HG02759 (cell line): Measurements from ENCODE around the gene ZBTB22.
"Not testable (repeated sequence)": the region's sequence is repeated elsewhere in the genome, so short reads cannot be mapped to it uniquely, and the experiment has no call there.

ENCODE experiments used
- ATAC-seq: cut with Tn5 transposase; IDR thresholded peaks from one replicate; pipeline ENCODE4 v1.9.1; 2021; ENCODE audit warnings: mild to moderate bottlenecking, moderate library complexity; ENCODE audit not compliant: unreplicated experiment

ZBTB22 gene

DNA sequence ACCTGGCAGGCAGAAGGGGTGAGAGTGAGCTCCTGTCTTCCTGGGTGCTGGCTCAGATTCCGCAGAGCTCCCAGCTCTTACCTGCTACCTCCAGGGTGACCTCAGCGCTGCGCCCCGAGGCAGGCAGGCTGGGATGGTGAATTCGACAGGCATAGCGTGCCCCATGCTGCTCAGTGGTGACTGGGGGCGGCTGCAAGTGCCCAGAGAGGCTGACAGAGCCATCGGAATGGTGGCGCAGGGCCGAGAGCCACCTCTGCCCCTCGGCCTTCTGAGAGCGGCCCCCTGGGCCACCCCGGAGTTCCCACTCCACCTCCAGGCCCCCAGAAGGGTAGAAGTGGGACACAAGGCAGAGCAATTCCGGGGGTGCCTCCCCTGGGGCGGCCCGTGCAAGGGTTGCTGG lies 13.3 kb downstream of the ZBTB22 start:
- no peak for ATAC-seq

DNA sequence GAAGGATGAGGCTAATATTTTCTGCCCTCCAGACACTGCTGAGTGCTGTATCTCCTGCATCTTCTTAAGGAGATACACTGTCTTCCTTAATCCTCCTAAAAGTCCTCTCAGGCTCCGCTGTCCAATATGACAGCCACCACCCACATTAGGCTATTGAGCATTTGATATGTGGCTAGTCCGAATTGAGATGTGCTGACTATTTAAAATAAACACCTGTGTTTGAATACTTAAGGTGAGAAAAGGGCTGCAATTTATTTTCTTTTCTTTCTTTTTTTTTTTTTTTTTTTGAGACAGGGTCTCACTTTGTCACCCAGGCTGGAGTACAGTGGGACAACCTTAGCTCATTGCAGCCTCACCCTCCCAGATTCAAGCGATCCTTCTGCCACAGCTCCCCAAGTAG lies 15.7 kb downstream of the ZBTB22 start:
- no peak for ATAC-seq

DNA sequence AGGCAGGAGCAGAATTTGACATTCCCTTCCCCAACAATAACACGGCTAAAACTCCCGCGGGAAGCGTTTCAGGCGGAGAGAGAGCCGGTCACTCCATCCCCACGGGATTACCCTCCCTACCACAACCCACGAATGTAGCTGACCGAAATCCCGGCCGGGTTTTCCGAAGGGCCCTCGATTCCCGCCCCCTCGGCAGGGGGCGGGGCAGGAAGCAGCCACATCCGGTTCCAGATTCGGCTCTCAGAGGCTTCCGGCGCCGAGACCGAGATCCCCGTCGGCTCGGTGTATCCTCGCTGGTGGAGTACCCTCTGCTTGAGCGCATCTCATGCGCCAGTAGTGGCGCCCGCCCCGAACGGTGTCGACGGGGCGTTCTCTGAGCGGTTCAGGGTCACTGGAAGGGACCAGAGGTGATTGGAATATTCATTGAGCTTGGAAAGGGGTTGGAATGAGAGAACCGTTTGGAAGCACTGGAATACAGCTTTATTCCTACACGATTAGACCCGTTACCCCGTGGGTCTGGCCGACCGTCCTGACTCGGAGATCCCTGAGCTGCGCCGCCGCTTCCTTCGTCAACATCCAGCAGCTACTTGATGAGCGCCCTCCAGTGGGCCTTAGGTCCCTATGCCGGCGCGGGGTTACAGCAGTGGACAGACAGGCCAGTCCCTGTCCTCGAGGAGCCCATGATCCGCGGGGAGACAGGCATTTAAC lies 18.2 kb downstream of the ZBTB22 start:
- ATAC-seq: peak; percentile 76

DNA sequence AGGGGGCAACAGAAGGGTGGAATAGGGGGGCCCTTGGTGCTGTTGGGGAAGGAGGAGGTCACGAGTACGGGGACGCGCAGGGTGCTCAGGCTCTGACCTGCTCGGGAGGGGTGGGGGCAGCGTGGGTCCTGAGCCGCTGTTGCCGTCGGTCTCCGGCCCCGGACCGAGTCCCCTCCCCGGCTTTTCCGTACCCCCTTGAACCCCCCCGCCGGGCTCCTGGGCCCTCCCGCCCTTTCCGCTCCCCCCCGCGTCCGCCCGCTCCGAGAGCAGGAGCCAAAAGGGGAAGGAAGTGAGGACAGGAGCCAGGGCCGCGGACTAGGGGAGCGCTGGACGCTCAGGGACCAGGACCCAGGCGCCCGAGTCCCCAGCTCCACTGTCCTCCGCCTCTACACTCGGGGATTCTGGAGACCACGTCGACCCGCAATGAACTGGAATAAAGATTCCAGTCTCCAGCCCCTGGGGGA lies 18.7 kb downstream of the ZBTB22 start, which contains the start of gene RGL2:
TSS of gene RGL2 (minus strand) at position 170 of the 464 bp plus-strand sequence. CDS start 332 bp downstream, outside the sequence.
- peak; percentile 31 for ATAC-seq

DNA sequence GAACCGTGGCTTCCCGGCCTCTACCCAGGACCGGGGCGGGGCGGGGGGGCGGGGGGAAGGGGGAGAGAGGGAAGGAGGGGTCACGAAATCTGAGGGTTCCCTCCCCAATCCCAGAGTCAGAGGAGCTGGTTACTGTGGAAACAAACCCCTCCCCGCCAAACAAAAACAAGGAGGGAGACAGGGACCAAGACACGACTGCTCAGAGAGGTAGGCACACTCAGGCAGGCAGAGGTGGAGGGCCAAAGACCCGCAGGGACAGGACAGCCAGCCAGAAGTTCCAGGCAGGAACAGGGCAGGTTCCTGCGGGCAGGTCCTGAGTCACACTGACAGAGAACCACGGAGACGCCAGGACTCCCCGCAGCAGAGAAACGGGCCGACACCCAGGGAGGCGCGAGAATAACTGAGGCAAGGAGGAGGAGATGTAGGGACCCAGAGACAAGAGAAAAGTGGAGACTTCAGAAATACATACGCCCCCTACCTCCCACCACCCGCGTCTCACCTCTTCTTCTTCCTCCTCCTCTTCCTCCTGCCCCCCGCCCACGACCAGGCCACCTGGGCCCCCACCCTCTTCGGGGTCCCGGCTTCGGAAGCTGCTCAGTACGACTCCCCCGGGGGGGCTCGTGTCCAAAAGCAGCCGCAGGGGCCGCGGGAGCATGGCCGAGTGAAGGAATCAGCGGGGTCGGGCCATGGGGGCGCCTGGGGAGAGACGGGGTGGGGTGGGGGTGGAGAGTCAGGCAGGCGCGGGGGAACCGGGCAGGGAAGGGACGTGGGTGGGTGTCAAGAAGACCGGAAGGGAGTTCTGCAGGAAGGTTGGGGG lies 19.4 kb downstream of the ZBTB22 start:
- no peak for ATAC-seq

DNA sequence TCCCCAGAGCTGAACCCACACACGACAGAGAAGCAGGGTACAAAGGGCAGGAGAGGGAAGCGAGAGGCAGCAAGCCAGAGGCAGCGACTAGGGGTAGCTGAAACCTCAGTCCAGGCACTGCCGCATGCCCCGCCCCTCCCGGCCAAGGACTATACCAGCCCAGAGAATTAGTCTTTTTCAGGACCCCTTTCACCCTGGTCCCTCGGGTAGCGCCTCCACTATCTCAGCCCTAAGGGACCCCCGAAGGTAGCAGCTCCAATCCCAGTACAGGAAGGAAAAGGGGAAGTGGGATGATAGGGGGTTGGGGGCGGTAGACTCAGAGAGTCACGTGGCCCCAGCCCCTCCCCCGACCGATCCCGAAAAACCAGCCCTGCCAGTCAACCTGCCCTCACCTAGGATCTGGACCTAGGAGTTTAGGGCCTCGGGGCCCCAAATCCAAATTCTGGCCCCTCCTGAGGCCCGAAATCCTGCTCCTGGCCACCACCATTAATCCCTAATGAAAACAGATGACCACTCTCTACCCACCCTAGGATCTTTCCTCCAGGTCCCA lies 20.1 kb downstream of the ZBTB22 start:
- no peak for ATAC-seq

DNA sequence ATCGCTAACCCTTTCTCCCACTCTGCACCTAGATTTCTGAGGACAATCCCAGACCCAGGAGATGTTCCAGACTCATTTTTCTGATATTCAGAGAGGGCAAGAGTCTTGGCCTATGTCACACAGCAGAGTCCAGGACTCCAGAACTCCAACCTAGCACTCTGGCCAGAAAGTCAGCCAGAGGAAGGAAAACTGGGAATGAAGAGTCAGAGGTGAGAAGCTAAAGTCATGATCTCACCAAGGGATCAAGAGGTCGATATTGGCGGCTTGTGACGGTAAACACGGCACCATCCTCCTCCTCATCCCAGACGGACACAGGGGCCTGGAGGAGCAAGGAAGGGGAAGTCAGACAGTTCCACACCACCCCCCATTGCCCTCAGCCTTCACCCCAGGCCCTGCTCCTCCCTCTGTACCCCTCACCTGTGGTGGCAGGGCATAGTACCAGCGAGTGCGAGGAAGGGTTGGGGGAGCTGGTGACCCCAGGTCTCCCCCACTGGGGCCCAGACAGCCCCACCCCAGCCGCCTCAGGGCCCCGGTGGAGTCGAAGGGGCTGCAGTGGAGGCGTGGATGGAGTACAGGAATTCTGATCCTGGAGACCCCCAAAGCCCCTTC lies 20.6 kb downstream of the ZBTB22 start:
- ATAC-seq: no peak

DNA sequence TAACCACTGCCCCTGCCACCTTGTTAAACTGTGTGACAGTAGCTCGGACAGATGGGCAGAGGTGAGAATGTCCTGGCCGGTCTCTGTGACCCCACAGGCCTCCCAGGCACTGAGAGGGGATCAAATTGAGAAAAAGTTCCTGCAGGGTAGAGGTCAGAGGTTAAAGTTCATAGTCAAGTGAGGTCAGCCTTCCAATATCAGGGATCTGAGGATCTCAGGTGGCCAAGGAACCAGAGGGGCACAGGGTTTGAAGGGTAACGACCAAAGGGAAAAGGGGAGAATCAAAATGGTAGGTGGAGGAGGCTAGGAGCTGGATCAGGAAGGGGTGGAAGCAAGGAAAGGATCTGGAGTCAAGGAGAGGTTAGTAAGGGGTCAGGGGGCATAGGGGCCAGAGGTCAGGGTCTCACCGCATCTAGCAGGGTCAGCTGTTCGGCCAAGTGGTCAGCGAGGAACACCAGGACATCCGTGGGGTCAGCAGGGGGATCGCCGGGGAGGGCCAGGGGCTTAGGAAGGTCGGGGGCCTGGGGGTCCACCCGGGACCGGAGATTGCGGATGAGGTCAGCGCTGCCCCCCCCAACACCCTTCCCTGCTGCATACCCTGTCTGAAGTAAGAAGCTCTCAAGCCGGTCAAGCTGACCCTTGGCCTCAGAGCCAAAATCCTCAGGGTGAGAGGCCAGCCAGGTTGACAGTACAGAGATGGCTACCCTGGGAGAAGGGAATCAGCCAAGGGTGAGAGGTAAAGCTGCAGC lies 21.7 kb downstream of the ZBTB22 start:
- no peak for ATAC-seq

DNA sequence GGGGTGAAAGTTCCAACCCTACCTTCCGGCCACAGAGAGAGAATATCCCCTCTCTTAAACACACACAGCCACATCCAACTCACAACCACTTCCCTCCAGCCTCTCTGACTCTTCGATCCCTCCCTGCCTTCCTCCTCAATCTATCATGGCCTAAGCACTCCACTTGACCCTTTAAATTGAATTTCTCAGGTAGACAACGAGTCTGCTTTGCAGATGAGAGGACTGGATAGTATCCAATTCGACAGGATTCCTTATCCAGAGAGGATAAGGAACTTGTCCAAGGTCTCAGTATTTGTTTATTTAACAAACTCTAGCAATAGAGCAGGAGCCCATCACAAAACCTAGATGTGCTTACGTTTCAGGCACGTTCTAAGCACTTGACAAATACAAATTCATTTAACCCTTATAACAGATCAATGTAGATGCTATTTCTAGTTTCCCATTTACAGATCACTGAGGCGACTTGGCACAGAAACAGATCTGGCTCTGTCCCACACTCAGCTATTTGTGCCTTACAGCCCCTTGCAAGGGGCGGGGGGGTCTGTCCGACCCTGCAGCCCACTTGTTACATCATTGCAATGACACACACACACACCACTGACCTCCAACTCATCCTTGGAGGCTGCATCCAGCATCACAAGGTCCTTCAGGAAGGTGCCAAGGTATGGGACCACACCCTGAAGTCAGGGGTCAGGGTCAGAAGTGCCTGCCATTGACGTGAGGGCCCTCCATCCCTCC lies 23.3 kb downstream of the ZBTB22 start:
- ATAC-seq: no peak

DNA sequence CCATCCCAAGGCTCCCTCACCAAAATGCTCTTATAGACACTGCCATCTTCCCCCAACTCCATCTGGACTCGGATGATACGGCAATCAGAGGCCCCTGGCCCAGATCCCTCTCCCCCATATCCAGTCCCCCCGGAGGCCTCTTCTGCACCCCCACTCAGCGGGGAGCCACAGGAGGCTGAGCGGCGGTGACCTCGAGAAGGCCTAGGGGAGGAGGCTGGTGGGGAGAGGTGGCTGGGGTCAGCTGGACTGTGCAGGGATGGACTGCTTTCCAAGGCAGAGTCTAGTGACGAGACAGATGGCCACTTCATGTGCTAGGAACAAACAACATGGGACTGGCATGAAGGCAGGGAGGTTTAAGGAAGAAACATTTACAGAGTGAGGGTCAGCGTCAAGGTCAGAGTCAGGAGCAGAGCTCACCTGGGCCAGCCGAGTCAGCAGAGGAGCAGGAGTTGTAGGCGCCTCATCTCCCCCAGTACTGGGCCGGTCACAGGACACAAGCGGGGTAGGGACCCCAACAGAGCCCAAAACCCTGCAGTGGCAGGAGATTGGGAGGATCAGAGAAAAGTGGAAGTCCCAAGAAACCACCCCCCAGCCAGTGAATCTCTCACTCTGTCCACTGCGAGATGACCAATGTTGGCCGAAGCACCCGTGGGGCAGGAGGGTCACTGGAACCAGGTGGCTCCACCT lies 24.4 kb downstream of the ZBTB22 start:
- no peak for ATAC-seq

DNA sequence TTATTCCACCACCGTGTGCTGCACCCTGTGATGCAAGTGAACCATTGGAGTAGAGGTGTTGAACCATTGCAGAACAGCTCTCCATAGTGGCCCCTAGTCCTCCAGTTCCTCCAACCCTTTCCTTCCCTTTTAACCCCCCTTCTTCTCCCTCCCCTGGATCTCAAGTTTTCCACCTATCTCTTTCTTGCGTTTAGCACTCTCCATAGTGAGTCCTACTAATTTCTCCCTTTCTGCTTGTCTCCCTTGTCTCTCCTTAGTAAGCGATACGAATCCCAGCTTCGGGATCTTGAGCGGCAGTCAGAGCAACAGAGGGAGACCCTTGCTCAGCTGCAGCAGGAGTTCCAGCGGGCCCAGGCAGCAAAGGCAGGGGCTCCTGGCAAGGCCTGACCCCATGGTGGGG lies 27.1 kb downstream of the ZBTB22 start:
- ATAC-seq: no peak

DNA sequence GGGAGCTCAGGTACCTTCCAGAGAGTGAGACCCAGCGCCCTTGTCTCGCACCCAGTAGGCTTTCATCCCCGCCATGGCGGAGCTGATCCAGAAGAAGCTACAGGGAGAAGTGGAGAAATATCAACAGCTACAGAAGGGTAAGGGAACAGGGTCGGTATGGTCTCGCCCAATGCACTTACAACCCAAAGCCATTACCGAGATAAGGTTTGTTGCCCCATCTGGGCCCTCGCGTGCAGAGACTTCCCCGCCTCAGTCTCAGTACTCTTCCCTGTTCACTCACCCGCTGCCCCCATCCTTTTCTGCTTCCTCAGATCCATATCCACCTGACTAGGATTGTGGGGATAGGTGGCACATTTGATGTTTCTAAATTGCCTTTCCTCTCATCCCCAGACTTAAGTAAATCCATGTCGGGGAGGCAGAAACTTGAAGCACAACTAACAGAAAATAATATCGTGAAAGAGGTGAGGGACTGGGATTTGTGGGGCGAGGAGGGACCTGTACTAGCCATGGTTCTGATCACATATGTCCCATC lies 27.7 kb downstream of the ZBTB22 start:
- peak; percentile 14 for ATAC-seq

DNA sequence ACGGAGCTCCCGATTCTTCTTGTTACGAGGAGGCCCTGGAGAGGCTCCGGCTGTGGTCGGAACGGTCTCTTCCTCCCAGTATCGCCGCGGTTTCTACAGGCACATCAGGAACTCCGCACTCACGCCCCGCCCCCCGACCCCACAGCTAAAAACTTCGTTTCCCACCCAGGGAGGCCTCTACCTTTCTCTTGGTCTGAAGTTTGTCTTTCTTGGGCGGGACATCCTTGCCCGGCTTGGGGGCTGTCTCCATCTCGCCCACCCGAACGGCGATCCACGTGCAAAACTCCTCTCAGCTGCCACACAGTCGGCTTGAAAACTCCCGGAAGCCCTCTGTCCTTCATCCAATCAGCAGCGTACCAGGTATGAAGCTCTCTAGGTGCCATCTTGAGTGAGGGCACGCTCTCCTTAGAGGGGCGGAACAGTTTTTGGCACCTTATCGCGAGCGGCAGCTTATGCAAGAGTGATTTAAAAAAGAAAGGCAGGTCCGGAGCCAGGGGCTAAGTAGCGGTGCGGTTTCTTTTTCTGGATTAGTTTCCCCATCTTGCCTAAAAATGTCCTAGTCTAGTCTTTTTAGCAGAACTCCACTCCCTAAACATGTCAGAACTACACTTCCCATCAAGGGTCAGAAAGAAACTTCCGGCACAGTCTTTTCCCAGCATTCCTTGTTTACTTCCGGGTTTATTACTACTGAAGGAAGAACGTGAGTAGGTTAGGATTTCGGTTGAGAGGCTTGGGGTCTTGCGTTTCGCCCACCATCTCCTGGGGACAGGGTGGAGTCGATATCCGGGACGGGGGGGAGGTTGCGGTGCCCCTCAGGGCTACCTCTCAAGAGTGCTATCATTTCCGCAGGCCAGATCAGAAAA lies 28.4 kb downstream of the ZBTB22 start, which contains the start of the genes PFDN6 and WDR46:
TSS of gene PFDN6 (plus strand) at position 681 of the 863 bp plus-strand sequence. CDS start 256 bp downstream, outside the sequence.
TSS of gene WDR46 (minus strand) at position 319 of the 863 bp plus-strand sequence. CDS start at position 250, 69 bp downstream.
- ATAC-seq: peak; percentile 86

DNA sequence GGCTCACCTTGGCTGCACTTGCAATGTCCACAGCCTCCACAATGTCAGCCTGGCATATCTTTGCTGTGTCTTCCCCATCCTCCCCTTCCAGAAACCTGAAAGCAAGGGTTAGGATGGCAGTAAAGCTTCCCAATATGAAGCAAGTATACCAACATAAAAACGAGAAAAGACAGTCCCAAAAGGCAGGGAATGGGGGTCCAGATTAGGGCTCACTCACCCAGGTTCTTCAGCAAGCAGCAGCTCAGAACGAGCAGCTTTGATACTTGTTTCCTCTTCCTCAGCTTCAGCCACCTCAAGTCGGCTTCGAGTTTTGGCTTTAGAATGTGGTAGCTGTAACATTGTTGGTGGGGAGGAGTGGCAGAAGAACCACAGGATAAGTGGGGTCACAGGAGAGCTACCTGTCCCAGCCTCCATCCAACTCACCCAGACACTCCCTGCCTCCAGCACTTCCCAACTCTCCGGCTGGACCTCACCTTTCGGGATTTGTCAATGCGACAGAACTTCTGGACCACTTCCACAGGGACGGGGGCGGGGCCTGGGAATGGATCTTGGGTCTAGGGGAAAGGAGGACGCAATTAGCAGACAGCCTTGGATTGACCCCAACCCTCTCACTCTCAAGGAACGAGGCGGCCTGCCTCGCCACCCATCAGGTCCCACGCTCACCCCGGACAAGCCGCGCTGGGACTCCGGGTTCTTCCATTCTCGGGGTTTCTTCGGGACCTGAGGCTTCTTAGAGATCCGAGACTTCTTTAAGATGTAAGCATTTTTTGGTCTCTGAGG lies 29.2 kb downstream of the ZBTB22 start:
- ATAC-seq: no peak

DNA sequence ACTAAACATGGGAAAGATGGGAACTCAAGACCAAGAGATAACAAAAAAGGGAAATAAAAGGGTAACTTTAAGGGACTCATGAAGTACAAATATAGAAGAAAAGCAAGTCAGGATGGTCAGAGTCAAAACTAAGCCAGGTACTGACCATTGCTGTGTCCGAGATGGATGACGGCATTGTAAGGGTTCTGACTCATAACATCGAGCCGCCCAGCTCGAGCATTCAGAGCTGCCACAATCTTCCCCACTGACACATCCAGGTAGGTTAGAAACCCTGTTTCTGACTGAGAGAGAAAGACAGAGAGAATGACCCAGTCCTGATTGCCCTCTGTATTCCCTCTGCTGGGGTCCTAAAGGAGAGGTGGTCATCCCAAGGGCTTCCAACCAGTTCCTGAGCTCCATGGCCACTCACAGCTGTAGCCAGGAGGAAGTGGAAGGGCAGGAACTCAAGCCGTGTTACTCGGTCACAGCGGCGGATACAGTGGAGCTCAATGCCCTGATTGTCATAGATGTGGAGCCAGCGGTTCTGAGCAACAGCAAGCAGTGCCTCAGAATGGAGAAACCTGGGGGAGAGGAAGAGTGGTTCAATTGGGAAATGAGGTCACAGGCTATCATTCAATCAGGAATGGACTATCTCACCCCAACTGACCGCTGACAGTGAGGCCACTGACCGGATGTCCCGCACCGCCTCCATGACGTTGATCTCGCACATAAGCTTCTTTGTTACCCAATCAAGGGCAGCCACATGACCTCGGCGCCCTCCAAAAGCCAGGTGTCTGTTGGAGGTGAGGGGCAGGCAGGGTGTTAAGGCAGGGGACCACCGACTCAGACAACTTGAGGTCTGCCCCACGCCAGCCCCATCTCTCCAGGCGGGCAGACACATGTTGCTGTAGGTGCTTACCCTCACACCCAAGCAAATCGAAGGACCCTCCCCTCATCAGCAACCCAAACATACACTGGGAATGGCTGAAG lies 30.3 kb downstream of the ZBTB22 start:
- ATAC-seq: no peak

DNA sequence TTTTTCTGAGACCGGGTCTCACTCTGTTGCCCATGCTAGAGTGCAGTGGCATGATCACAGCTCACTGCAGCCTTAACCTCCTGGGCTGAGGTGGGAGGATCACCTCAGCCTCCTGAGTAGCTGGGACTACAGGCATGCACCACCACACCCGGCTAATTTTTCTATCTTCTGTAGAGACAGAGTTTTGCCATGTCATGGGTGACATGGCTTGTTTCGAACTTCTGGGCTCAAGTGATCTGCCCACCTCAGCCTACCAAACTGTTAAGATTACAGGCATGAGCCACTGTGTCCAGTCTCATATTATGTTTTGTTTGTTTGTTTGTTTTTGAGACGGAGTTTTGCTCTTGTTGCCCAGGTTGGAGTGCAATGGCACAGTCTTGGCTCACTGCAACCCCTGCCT lies 32.3 kb downstream of the ZBTB22 start:
- ATAC-seq: not testable (repeated sequence)
